ENCODE results near the gene TTC23.

- TF ChIP-seq GATA2 (IDR thresholded peaks at IDR 0.05; ENCODE audit: low read depth, low read length) (no peak), GATA3 (IDR thresholded peaks at IDR 0.05; ENCODE audit: low read depth, low read length) (no peak)
Measured at GRCh38 chr15:99291643-99292042, 42.3 kb upstream of the TTC23 start.

Data from SH-SY5Y (cell line).